WTC11 (cell line): ENCODE measurements around the gene ADAMTSL5. TPM values are rescaled to one million over a fixed set of nuclear protein-coding genes. Genes with fewer than 3 reads are reported as not detected.

Source experiments
- ATAC-seq: fragments of 200-7000 bp; cut with Tn5 transposase; 2 replicates; pipeline ENCODE4 v1.10.0; 2021; ENCODE audit warnings: mild to moderate bottlenecking, moderate library complexity
- CTCF ChIA-PET: fragments of 300-600 bp; sonication (Branson Sonifier 250); formaldehyde crosslinking; loops from one replicate; lab custom pipeline; 2021; ENCODE audit warnings: antibody characterized with exemption; lab: Charles Lee
- POLR2A ChIA-PET: fragments of 350-600 bp; sonication (Branson Sonifier 250); formaldehyde crosslinking; loops from one replicate; lab custom pipeline; 2021; ENCODE audit warnings: antibody characterized with exemption; lab: Charles Lee
- DNase-seq: peaks from one replicate; pipeline ENCODE4 v3.0.0; 2021; ENCODE audit warnings: low spot score
- H3K27ac Mint-ChIP-seq: 2 replicates; pipeline ENCODE4 v1.8.0; 2021; ENCODE audit warnings: mixed read lengths
- H3K27me3 Mint-ChIP-seq: 2 replicates; pipeline ENCODE4 v1.8.0; 2021; ENCODE audit warnings: low read depth, mild to moderate bottlenecking, moderate library complexity, mixed read lengths
- H3K36me3 Mint-ChIP-seq: 2 replicates; pipeline ENCODE4 v1.8.0; 2021; ENCODE audit warnings: mixed read lengths
- H3K4me1 Mint-ChIP-seq: 2 replicates; pipeline ENCODE4 v1.8.0; 2022; ENCODE audit warnings: mixed read lengths
- H3K4me3 Mint-ChIP-seq: 2 replicates; pipeline ENCODE4 v1.8.0; 2021; ENCODE audit warnings: mild to moderate bottlenecking, moderate library complexity, mixed read lengths
- H3K9me3 Mint-ChIP-seq: 2 replicates; pipeline ENCODE4 v1.8.0; 2021; ENCODE audit warnings: mixed read lengths
- ATF1 ChIP-seq: sonication (generic); formaldehyde crosslinking; IDR thresholded peaks from 2 replicates; pipeline ENCODE4 v1.8.1; 2023; ENCODE audit warnings: mild to moderate bottlenecking, moderate library complexity, missing genetic modification reagents
- CBFB ChIP-seq: sonication (generic); formaldehyde crosslinking; IDR thresholded peaks from 2 replicates; pipeline ENCODE4 v1.8.1; 2022; ENCODE audit warnings: mild to moderate bottlenecking, low read depth, missing genetic modification reagents
- CREB1 ChIP-seq: sonication (generic); formaldehyde crosslinking; IDR thresholded peaks from 2 replicates; pipeline ENCODE4 v1.8.0; 2023; ENCODE audit warnings: mild to moderate bottlenecking, missing genetic modification reagents
- ESRRA ChIP-seq: sonication (generic); formaldehyde crosslinking; IDR thresholded peaks from 2 replicates; pipeline ENCODE4 v1.8.1; 2022; ENCODE audit warnings: mild to moderate bottlenecking, missing genetic modification reagents, borderline replicate concordance
- GABPB1 ChIP-seq: sonication (generic); formaldehyde crosslinking; IDR thresholded peaks from 2 replicates; pipeline ENCODE4 v1.8.1; 2023; ENCODE audit warnings: mild to moderate bottlenecking, missing genetic modification reagents
- GTF2I ChIP-seq: fragments of 250-450 bp; sonication (Bioruptor Pico); conservative IDR thresholded peaks from 2 replicates; pipeline ENCODE4 v1.4.0; 2021; ENCODE audit warnings: mild to moderate bottlenecking
- MXD4 ChIP-seq: fragments of 250-450 bp; sonication (Bioruptor Pico); IDR thresholded peaks from 2 replicates; pipeline ENCODE4 v1.8.0; 2021; ENCODE audit warnings: mild to moderate bottlenecking, moderate library complexity, borderline replicate concordance
- MYBL2 ChIP-seq: sonication (generic); formaldehyde crosslinking; IDR thresholded peaks from 2 replicates; pipeline ENCODE4 v1.8.1; 2023; ENCODE audit warnings: mild to moderate bottlenecking, moderate library complexity, missing genetic modification reagents
- NR3C1 ChIP-seq: sonication (generic); formaldehyde crosslinking; conservative IDR thresholded peaks from 2 replicates; pipeline ENCODE4 v1.8.1; 2023; ENCODE audit warnings: low read depth, mild to moderate bottlenecking, missing genetic modification reagents
- SMAD3 ChIP-seq: sonication (generic); formaldehyde crosslinking; IDR thresholded peaks from 2 replicates; pipeline ENCODE4 v1.8.0; 2022; ENCODE audit warnings: missing genetic modification reagents, mild to moderate bottlenecking, borderline replicate concordance
- SOX15 ChIP-seq: fragments of 250-450 bp; sonication (Bioruptor Pico); IDR thresholded peaks from 2 replicates; pipeline ENCODE4 v1.9.0; 2021; ENCODE audit warnings: mild to moderate bottlenecking
- SP1 ChIP-seq: sonication (generic); formaldehyde crosslinking; conservative IDR thresholded peaks from 2 replicates; pipeline ENCODE4 v1.8.1; 2022; ENCODE audit warnings: missing genetic modification reagents
- TCF7 ChIP-seq: sonication (generic); formaldehyde crosslinking; IDR thresholded peaks from 2 replicates; pipeline ENCODE4 v1.8.0; 2022; ENCODE audit warnings: mild to moderate bottlenecking, low read depth, missing genetic modification reagents, moderate library complexity
- ZNF121 ChIP-seq: sonication (generic); formaldehyde crosslinking; IDR thresholded peaks from 2 replicates; pipeline ENCODE4 v1.8.0; 2023; ENCODE audit warnings: missing genetic modification reagents
- ZNF219 ChIP-seq: sonication (generic); formaldehyde crosslinking; IDR thresholded peaks from 2 replicates; pipeline ENCODE4 v1.8.0; 2023; ENCODE audit warnings: missing genetic modification reagents, mild to moderate bottlenecking, borderline replicate concordance
- ZNF317 ChIP-seq: sonication (generic); formaldehyde crosslinking; IDR thresholded peaks from 2 replicates; pipeline ENCODE4 v1.8.1; 2023; ENCODE audit warnings: low read depth, mild to moderate bottlenecking, moderate library complexity, missing genetic modification reagents, borderline replicate concordance
- ZNF416 ChIP-seq: fragments of 250-450 bp; sonication (Bioruptor Pico); IDR thresholded peaks from 2 replicates; pipeline ENCODE4 v1.9.0; 2021; ENCODE audit warnings: mild to moderate bottlenecking, inconsistent platforms
- total RNA-seq: library from RNA; stranded (reverse); gene quantifications from 3 replicates; pipeline ENCODE4 v1.2.3, GENCODE V29; 2021
- TF ChIP-seq, protein P1 (sequence below): sonication (generic); formaldehyde crosslinking; IDR thresholded peaks from 2 replicates; pipeline ENCODE4 v1.8.1; 2022; ENCODE audit warnings: low read depth, mild to moderate bottlenecking, moderate library complexity, missing genetic modification reagents, borderline replicate concordance
- TF ChIP-seq, protein P2 (sequence below): sonication (generic); formaldehyde crosslinking; IDR thresholded peaks from 2 replicates; pipeline ENCODE4 v1.8.1; 2022; ENCODE audit warnings: mild to moderate bottlenecking, moderate library complexity, missing genetic modification reagents
- TF ChIP-seq, protein P3 (sequence below): fragments of 250-450 bp; sonication (Bioruptor Pico); IDR thresholded peaks from 2 replicates; pipeline ENCODE4 v1.9.0; 2021; ENCODE audit warnings: moderate library complexity, mild to moderate bottlenecking, inconsistent platforms, borderline replicate concordance
- TF ChIP-seq, protein P4 (sequence below): fragments of 250-450 bp; sonication (Bioruptor Pico); IDR thresholded peaks from 2 replicates; pipeline ENCODE4 v1.9.0; 2021; ENCODE audit warnings: mild to moderate bottlenecking, borderline replicate concordance
- TF ChIP-seq, protein P5 (sequence below): sonication (generic); formaldehyde crosslinking; IDR thresholded peaks from 2 replicates; pipeline ENCODE4 v1.8.0; 2023; ENCODE audit warnings: mild to moderate bottlenecking, missing genetic modification reagents
- TF ChIP-seq, protein P6 (sequence below): sonication (generic); formaldehyde crosslinking; IDR thresholded peaks from 2 replicates; pipeline ENCODE4 v1.8.0; 2023; ENCODE audit warnings: missing genetic modification reagents

Gene ADAMTSL5
- total RNA-seq, 1 experiment from 2014 or later, result 1.5 TPM

DNA sequence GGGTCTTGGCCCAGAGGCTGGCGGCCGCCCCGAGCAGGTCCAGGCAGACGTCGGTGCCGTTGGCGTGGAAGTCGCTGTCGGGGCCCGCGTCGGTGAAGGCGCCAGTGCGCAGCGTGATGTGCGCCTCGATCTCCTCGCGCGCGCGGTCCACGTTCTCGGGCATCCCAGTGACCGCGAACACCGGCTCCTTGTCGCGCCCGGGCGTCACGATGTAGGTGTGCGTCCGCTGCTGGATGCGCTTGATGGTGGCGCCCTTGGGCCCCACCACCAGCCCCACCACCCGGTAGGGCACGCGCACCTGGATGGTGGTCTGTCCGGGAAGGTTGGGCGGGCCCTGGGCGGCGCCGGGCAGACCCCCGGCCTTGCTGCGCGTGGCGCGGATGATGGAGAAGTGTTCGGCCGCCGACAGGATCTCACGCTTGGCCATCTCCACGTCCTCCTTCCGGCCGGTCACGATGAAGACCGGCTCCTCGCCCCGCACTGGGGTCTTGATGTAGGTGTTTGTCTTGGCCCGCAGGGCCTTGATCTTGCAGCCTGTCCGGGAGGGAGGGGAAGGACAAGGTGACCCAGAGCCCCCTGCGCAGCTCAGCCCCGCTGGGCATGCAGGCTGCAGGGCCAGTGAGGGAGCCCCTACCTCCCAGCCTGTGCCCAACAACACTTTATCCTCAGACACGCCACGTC is 43.7 kb upstream of the ADAMTSL5 start:
- DNase-seq (no peak), ATAC-seq (no peak)
- Mint-ChIP-seq H3K4me3 (no peak overlapping the region), H3K9me3 (no peaks in the 10 kb centered on the region), H3K27ac (no peak overlapping the region), H3K4me1 (no peaks in the 10 kb centered on the region), H3K27me3 (no peaks in the 10 kb centered on the region), H3K36me3 (no peaks in the 10 kb centered on the region)
- ChIA-PET POLR2A (no interaction called here), CTCF (no interaction called here)
- TF ChIP-seq TCF7 (CRISPR knock-in tag) (no peak), MYBL2 (CRISPR knock-in tag) (no peak), GABPB1 (CRISPR knock-in tag) (no peak), CREB1 (CRISPR knock-in tag) (no peak), ZNF416 (no peak), NR3C1 (CRISPR knock-in tag) (no peak), MXD4 (no peak), GTF2I (CRISPR knock-in tag) (no peak), SMAD3 (CRISPR knock-in tag) (no peak), ESRRA (no peak), CBFB (no peak), ATF1 (no peak), ZNF317 (CRISPR knock-in tag) (no peak), ZNF219 (no peak), SOX15 (CRISPR knock-in tag) (no peak)
- TF ChIP-seq, protein P1, sequence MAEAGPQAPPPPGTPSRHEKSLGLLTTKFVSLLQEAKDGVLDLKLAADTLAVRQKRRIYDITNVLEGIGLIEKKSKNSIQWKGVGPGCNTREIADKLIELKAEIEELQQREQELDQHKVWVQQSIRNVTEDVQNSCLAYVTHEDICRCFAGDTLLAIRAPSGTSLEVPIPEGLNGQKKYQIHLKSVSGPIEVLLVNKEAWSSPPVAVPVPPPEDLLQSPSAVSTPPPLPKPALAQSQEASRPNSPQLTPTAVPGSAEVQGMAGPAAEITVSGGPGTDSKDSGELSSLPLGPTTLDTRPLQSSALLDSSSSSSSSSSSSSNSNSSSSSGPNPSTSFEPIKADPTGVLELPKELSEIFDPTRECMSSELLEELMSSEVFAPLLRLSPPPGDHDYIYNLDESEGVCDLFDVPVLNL (CRISPR knock-in tag), result no peak
- TF ChIP-seq, protein P2, sequence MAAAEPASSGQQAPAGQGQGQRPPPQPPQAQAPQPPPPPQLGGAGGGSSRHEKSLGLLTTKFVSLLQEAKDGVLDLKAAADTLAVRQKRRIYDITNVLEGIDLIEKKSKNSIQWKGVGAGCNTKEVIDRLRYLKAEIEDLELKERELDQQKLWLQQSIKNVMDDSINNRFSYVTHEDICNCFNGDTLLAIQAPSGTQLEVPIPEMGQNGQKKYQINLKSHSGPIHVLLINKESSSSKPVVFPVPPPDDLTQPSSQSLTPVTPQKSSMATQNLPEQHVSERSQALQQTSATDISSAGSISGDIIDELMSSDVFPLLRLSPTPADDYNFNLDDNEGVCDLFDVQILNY (CRISPR knock-in tag), result no peak
- TF ChIP-seq, protein P3, sequence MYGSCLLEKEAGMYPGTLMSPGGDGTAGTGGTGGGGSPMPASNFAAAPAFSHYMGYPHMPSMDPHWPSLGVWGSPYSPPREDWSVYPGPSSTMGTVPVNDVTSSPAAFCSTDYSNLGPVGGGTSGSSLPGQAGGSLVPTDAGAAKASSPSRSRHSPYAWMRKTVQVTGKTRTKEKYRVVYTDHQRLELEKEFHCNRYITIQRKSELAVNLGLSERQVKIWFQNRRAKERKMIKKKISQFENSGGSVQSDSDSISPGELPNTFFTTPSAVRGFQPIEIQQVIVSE, result no peak

DNA sequence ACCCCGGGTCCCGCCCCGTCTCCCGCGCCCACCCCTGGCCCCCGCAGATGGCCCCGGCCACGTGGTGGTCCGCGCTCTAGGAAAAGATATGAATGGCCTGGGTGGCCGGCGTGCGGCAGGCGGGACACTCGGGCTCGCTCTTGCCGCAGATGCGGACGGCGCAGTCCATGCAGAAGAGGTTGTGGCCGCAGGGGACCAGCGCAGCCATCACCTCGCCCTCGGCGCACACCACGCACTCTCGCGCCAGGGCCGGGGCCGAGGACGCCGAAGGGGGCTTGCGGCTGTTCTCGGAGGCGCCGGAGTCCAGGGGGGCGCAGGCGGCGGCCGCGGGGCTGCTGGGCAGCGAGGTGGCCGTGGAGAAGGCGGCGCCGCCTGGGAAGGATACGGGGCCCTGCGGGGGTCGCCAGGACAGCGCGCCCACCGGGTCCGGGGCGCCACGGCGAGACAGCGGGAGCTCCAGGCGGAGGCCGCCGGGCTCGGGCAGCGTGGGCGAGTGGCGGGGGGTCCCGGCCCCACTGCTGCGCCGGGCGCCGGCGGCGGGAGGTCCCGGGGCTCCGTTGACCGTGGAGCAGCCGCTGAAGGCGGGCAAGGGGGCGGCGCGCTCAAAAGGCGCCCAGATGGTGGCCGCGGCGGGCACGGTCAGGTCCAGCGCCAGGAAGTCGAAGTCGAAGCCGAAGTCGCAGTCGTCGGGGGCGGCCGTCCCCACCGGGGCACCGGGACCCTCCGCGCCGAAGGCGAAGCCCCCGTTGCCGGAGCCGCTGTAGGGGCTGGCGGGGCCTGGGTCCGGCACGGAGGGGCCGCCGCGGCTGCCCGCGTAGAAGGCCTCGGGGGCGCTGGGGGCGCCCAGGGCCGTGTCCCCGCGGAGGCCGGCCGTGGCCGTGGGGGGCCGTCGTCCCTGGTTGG is 42.9 kb upstream of the ADAMTSL5 start:
- ATAC-seq (no peak), DNase-seq (no peak)
- no peaks in the 10 kb centered on the region for H3K27me3 Mint-ChIP-seq
- no peaks in the 10 kb centered on the region for H3K4me1 Mint-ChIP-seq
- no peaks in the 10 kb centered on the region for H3K9me3 Mint-ChIP-seq
- POLR2A ChIA-PET, result no interaction called here
- CTCF ChIA-PET, result no interaction called here
- H3K36me3 Mint-ChIP-seq, result no peaks in the 10 kb centered on the region
- H3K4me3 Mint-ChIP-seq, result no peak overlapping the region
- H3K27ac Mint-ChIP-seq, result no peak overlapping the region
- TF ChIP-seq, protein P4, sequence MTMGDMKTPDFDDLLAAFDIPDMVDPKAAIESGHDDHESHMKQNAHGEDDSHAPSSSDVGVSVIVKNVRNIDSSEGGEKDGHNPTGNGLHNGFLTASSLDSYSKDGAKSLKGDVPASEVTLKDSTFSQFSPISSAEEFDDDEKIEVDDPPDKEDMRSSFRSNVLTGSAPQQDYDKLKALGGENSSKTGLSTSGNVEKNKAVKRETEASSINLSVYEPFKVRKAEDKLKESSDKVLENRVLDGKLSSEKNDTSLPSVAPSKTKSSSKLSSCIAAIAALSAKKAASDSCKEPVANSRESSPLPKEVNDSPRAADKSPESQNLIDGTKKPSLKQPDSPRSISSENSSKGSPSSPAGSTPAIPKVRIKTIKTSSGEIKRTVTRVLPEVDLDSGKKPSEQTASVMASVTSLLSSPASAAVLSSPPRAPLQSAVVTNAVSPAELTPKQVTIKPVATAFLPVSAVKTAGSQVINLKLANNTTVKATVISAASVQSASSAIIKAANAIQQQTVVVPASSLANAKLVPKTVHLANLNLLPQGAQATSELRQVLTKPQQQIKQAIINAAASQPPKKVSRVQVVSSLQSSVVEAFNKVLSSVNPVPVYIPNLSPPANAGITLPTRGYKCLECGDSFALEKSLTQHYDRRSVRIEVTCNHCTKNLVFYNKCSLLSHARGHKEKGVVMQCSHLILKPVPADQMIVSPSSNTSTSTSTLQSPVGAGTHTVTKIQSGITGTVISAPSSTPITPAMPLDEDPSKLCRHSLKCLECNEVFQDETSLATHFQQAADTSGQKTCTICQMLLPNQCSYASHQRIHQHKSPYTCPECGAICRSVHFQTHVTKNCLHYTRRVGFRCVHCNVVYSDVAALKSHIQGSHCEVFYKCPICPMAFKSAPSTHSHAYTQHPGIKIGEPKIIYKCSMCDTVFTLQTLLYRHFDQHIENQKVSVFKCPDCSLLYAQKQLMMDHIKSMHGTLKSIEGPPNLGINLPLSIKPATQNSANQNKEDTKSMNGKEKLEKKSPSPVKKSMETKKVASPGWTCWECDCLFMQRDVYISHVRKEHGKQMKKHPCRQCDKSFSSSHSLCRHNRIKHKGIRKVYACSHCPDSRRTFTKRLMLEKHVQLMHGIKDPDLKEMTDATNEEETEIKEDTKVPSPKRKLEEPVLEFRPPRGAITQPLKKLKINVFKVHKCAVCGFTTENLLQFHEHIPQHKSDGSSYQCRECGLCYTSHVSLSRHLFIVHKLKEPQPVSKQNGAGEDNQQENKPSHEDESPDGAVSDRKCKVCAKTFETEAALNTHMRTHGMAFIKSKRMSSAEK (CRISPR knock-in tag), result no peak
- TF ChIP-seq, protein P5, sequence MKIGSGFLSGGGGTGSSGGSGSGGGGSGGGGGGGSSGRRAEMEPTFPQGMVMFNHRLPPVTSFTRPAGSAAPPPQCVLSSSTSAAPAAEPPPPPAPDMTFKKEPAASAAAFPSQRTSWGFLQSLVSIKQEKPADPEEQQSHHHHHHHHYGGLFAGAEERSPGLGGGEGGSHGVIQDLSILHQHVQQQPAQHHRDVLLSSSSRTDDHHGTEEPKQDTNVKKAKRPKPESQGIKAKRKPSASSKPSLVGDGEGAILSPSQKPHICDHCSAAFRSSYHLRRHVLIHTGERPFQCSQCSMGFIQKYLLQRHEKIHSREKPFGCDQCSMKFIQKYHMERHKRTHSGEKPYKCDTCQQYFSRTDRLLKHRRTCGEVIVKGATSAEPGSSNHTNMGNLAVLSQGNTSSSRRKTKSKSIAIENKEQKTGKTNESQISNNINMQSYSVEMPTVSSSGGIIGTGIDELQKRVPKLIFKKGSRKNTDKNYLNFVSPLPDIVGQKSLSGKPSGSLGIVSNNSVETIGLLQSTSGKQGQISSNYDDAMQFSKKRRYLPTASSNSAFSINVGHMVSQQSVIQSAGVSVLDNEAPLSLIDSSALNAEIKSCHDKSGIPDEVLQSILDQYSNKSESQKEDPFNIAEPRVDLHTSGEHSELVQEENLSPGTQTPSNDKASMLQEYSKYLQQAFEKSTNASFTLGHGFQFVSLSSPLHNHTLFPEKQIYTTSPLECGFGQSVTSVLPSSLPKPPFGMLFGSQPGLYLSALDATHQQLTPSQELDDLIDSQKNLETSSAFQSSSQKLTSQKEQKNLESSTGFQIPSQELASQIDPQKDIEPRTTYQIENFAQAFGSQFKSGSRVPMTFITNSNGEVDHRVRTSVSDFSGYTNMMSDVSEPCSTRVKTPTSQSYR (CRISPR knock-in tag), result no peak
- TF ChIP-seq SP1 (CRISPR knock-in tag) (no peak), ZNF121 (no peak)
- TF ChIP-seq, protein P6, sequence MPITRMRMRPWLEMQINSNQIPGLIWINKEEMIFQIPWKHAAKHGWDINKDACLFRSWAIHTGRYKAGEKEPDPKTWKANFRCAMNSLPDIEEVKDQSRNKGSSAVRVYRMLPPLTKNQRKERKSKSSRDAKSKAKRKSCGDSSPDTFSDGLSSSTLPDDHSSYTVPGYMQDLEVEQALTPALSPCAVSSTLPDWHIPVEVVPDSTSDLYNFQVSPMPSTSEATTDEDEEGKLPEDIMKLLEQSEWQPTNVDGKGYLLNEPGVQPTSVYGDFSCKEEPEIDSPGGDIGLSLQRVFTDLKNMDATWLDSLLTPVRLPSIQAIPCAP (CRISPR knock-in tag), result no peak
